Activated CD4-positive, alpha-beta T cell treated with anti-CD3 and anti-CD28 coated beads for 24 hours (primary cell): Measurements from ENCODE around the gene ROR2.
"Not testable (repeated sequence)": the region's sequence is repeated elsewhere in the genome, so short reads cannot be mapped to it uniquely, and the experiment has no call there.

Experiments used
- DNase-seq, 2 donors: peaks; one replicate each; pipeline ENCODE4 v3.0.0-alpha.2; 2020; ENCODE audit warnings: low read depth in 2 of 2

Gene ROR2

GRCh38 chr9:91800473-91801030 is 149.5 kb downstream of the ROR2 start:
- no peak for DNase-seq

- DNase-seq: no peak
Observed at GRCh38 chr9:91799113-91799744, 150.8 kb downstream of the ROR2 start.

- DNase-seq: peak in 1 of 2 donors; percentile 22
Observed at GRCh38 chr9:91798273-91799112, 151.5 kb downstream of the ROR2 start.

- DNase-seq: not testable (repeated sequence)
Observed at GRCh38 chr9:91797517-91797916, 152.5 kb downstream of the ROR2 start.

GRCh38 chr9:91796516-91796915 is 153.5 kb downstream of the ROR2 start:
- not testable (repeated sequence) for DNase-seq

- DNase-seq: no peak
Observed at GRCh38 chr9:91795598-91796241, 154.3 kb downstream of the ROR2 start.

- DNase-seq: not testable (repeated sequence)
Observed at GRCh38 chr9:91793371-91793770, 156.7 kb downstream of the ROR2 start.

GRCh38 chr9:91790917-91791316 is 159.1 kb downstream of the ROR2 start:
- no peak for DNase-seq

- no peak for DNase-seq
Observed at GRCh38 chr9:91789941-91790340, 160.1 kb downstream of the ROR2 start.

- DNase-seq: no peak
Observed at GRCh38 chr9:91787931-91788330, 162.1 kb downstream of the ROR2 start.

- no peak for DNase-seq
Observed at GRCh38 chr9:91786132-91786896, 163.7 kb downstream of the ROR2 start.

GRCh38 chr9:91785447-91785842 is 164.6 kb downstream of the ROR2 start:
- DNase-seq: no peak

- DNase-seq: no peak
Observed at GRCh38 chr9:91784673-91785446, 165.2 kb downstream of the ROR2 start.

GRCh38 chr9:91783876-91784672 is 166.0 kb downstream of the ROR2 start:
- DNase-seq: no peak

GRCh38 chr9:91783411-91783810 is 166.6 kb downstream of the ROR2 start:
- no peak for DNase-seq

- DNase-seq: no peak
Observed at GRCh38 chr9:91782708-91783214, 167.3 kb downstream of the ROR2 start.

- DNase-seq: no peak
Observed at GRCh38 chr9:91781906-91782305, 168.1 kb downstream of the ROR2 start.

GRCh38 chr9:91781116-91781515 is 168.9 kb downstream of the ROR2 start:
- DNase-seq: no peak

- no peak for DNase-seq
Observed at GRCh38 chr9:91778031-91778430, 172.0 kb downstream of the ROR2 start.

GRCh38 chr9:91777292-91777830 is 172.7 kb downstream of the ROR2 start:
- DNase-seq: no peak
